K562 (cell line): ENCODE data around the gene OR4X1. TPM values are rescaled to one million over a fixed set of nuclear protein-coding genes. Genes with fewer than 3 reads are reported as not detected.

ENCODE experiments used
- ATAC-seq: fragments of 200-7000 bp; cut with Tn5 transposase; 3 replicates; pipeline ENCODE4 v1.9.1; 2020; ENCODE audit warnings: moderate library complexity
- BruUV-seq: library from RNA; stranded (reverse); fragments of 400-500 nt; replicated peaks from 2 replicates; lab custom pipeline; 2021; lab: Mats Ljungman, UMichigan
- CTCF ChIA-PET: fragments of 300-600 bp; formaldehyde crosslinking; extraction: SDS; loops from one replicate; lab custom pipeline; 2021; ENCODE audit warnings: low intra/inter-chr PET ratio; lab: Yijun Ruan, JAX
- POLR2A ChIA-PET: fragments of 300-600, 350-650 bp; sonication (Branson Sonifier 250); formaldehyde crosslinking; extraction: SDS; loops from one replicate; lab custom pipeline; 2021; ENCODE audit warnings: antibody characterized with exemption, inconsistent platforms; lab: Yijun Ruan, JAX
- DNase-seq, 4 experiments: peaks; one replicate each; pipeline versions ENCODE4 v3.0.0 to v3.0.0-alpha.2; 2011 to 2018; ENCODE audit warnings: low spot score in 3 of 4, mixed read lengths in 3 of 4; ENCODE audit errors: extremely low read depth in 1 of 4
- FAIRE-seq: peaks from 2 replicates; lab custom pipeline; 2011; peaks lifted over from hg19 to GRCh38; lab: Jason Lieb, UNC
- H2AFZ ChIP-seq: 2 replicates; pipeline ENCODE4 v1.6.0; 2011; ENCODE audit warnings: low read depth, low read length, control low read depth, inconsistent platforms
- H3K27ac ChIP-seq: fragments of 200-600 bp; 3 replicates; pipeline ENCODE4 v1.8.0; 2011; ENCODE audit warnings: low read depth, mild to moderate bottlenecking, control low read depth, inconsistent platforms, low read length, moderate library complexity, mixed read lengths; ENCODE audit errors: extremely low read depth
- H3K27me3 ChIP-seq, 2 experiments: fragments of 300-600 bp in 1 of 2; 2 replicates in 1 of 2; 3 replicates in 1 of 2; pipeline versions ENCODE4 v1.6.0 to v1.8.0; 2011; ENCODE audit warnings: inconsistent platforms in 2 of 2, low read length in 2 of 2, mild to moderate bottlenecking in 1 of 2, mixed read lengths in 1 of 2, moderate library complexity in 1 of 2; ENCODE audit not compliant: control insufficient read depth in 2 of 2, insufficient read depth in 2 of 2
- H3K36me3 ChIP-seq: fragments of 300-600 bp; 3 replicates; pipeline ENCODE4 v1.8.0; 2011; ENCODE audit warnings: mild to moderate bottlenecking, low read length, inconsistent platforms; ENCODE audit not compliant: control insufficient read depth, insufficient read depth
- H3K4me1 ChIP-seq, 2 experiments: fragments of 200-600 bp in 1 of 2; replicated peaks in 1 of 2; 2 replicates in 1 of 2; 3 replicates in 1 of 2; pipeline versions ENCODE4 v1.5.1 to v1.8.0; 2011; ENCODE audit warnings: inconsistent platforms in 2 of 2, low read length in 2 of 2, mild to moderate bottlenecking in 1 of 2, mixed read lengths in 1 of 2, moderate library complexity in 1 of 2; ENCODE audit not compliant: control insufficient read depth in 2 of 2, insufficient read depth in 2 of 2
- H3K4me2 ChIP-seq: 2 replicates; pipeline ENCODE4 v1.6.1; 2011; ENCODE audit warnings: low read length, control low read depth, inconsistent platforms, mixed read lengths; ENCODE audit not compliant: insufficient read depth
- H3K4me3 ChIP-seq: fragments of 200-600 bp; sonication (generic), shearing (Covaris generic); 2 replicates; pipeline ENCODE4 v1.5.1; 2016; ENCODE audit warnings: control low read depth, inconsistent platforms
- H3K79me2 ChIP-seq: fragments of 200-600 bp; 3 replicates; pipeline ENCODE4 v1.8.0; 2011; ENCODE audit warnings: low read length, inconsistent platforms; ENCODE audit not compliant: control insufficient read depth, insufficient read depth
- H3K9ac ChIP-seq, 2 experiments: 2 replicates each; pipeline versions ENCODE4 v1.6.0 to v1.6.1; 2011; ENCODE audit warnings: low read depth in 2 of 2, low read length in 2 of 2, control low read depth in 1 of 2, inconsistent platforms in 1 of 2, mild to moderate bottlenecking in 1 of 2, mixed read lengths in 1 of 2; ENCODE audit not compliant: insufficient read depth in 1 of 2
- H3K9me1 ChIP-seq: one replicate; pipeline ENCODE4 v1.6.0; 2011; ENCODE audit warnings: inconsistent platforms, mild to moderate bottlenecking, low read length, moderate library complexity; ENCODE audit not compliant: control insufficient read depth, insufficient read depth
- H3K9me3 ChIP-seq: replicated peaks from 2 replicates; pipeline ENCODE4 v1.5.1; 2011; ENCODE audit warnings: low read depth, low read length, inconsistent platforms; ENCODE audit not compliant: control insufficient read depth, insufficient read depth
- H4K20me1 ChIP-seq: replicated peaks from 2 replicates; pipeline ENCODE4 v1.6.1; 2011; ENCODE audit warnings: low read length, inconsistent platforms, mixed read lengths; ENCODE audit not compliant: control insufficient read depth, insufficient read depth
- COPS2 ChIP-seq: fragments of 450-650 bp; conservative IDR thresholded peaks from 2 replicates; pipeline ENCODE4 v1.6.1; 2016; ENCODE audit warnings: mild to moderate bottlenecking, moderate library complexity
- GATA2 ChIP-seq: sonication (generic); formaldehyde crosslinking; IDR thresholded peaks from 2 replicates; pipeline ENCODE4 v1.4.0; 2020; ENCODE audit warnings: mild to moderate bottlenecking, missing genetic modification reagents
- IRF1 ChIP-seq: sonication (generic); formaldehyde crosslinking; IDR thresholded peaks from 2 replicates; pipeline ENCODE4 v1.8.0; 2022; ENCODE audit warnings: missing genetic modification reagents, mild to moderate bottlenecking, borderline replicate concordance
- MAX ChIP-seq: sonication (generic); formaldehyde crosslinking; IDR thresholded peaks from 2 replicates; pipeline ENCODE4 v1.9.0; 2022; ENCODE audit warnings: mild to moderate bottlenecking, missing genetic modification reagents
- NONO ChIP-seq, 2 experiments: fragments of 200-400 bp in 1 of 2; fragments of 450-650 bp in 1 of 2; formaldehyde crosslinking in 1 of 2; IDR thresholded peaks; 2 replicates each; pipeline ENCODE4 v1.6.1; 2017; ENCODE audit warnings: low read depth in 2 of 2, mild to moderate bottlenecking in 2 of 2, moderate library complexity in 2 of 2, low read length in 1 of 2
- REST ChIP-seq, 2 experiments: fragments of 450-650 bp; formaldehyde crosslinking in 1 of 2; IDR thresholded peaks; 2 replicates each; pipeline versions ENCODE4 v1.4.0 to v1.6.1; 2014 to 2020; ENCODE audit warnings: mild to moderate bottlenecking in 2 of 2, borderline replicate concordance in 1 of 2, low read depth in 1 of 2
- ZNF224 ChIP-seq: sonication (generic); formaldehyde crosslinking; IDR thresholded peaks from 2 replicates; pipeline ENCODE4 v1.8.0; 2022; ENCODE audit warnings: mild to moderate bottlenecking, missing genetic modification reagents
- WGBS: fragments of 100-300 bp; shearing (Covaris generic); methylation state at CpG from one replicate; pipeline ENCODE4 v1.1.6; 2016; ENCODE audit warnings: low coverage, mixed read lengths; ENCODE audit not compliant: insufficient coverage; ENCODE audit errors: missing lambda C conversion rate; 5-methylcytosine and 5-hydroxymethylcytosine counted together
- in situ Hi-C: fragments of 300-500 bp; cut with MboI; formaldehyde crosslinking; loops from 4 replicates; pipeline ENCODE4 v1.15.0; 2018; ENCODE audit warnings: inconsistent platforms, mixed read lengths
- intact Hi-C: fragments of 100-400 bp; cut with micrococcal nuclease; formaldehyde crosslinking; loops from 2 replicates; pipeline ENCODE4 v1.14.2; 2022
- polyA plus RNA-seq, 8 experiments: library from polyadenylated mRNA; depleted of rRNA in 4 of 8; stranded (reverse) in 5 of 8; unstranded in 3 of 8; fragments of >200 nt; fragmentation: Nextera tagmentation in 2 of 8; fragmentation: Illumina TruSeq in 1 of 8; extraction: Ambion mirVana in 2 of 8; extraction: Trizol in 1 of 8; gene quantifications; 2 replicates each; pipeline versions ENCODE4 v1.2.1 to v1.2.3, GENCODE V29; 2011 to 2014; ENCODE audit warnings: inconsistent platforms in 1 of 8, missing spikeins in 1 of 8
- total RNA-seq, 7 experiments: library from RNA; depleted of rRNA in 6 of 7; stranded (reverse); fragments of >200 nt in 6 of 7; fragmentation: Illumina TruSeq in 2 of 7; extraction: Trizol in 2 of 7; gene quantifications; 2 replicates each; pipeline versions ENCODE4 v1.2.1 to v1.2.3, GENCODE V29; 2011 to 2021; ENCODE audit warnings: low replicate concordance in 1 of 7

Gene OR4X1
- total and polyA plus RNA-seq, 9 of the 15 experiments (the other 6 are each of a cell fraction or from before 2014, with no cell fraction given), result not detected

GRCh38 chr11:48270621-48271020 lies 7.0 kb downstream of the OR4X1 start:
- Histone ChIP-seq H3K9me3 (no peaks in the 10 kb centered on the region), H3K27ac (no peak overlapping the region), H3K4me1 (no peaks in the 10 kb centered on the region), H3K36me3 (no peaks in the 10 kb centered on the region), H2AFZ (no peak overlapping the region), H4K20me1 (no peaks in the 10 kb centered on the region), H3K79me2 (no peaks in the 10 kb centered on the region), H3K27me3 (no peaks in the 10 kb centered on the region), H3K9me1 (no peaks in the 10 kb centered on the region), H3K4me2 (no peak overlapping the region), H3K9ac (no peak overlapping the region)
- in situ Hi-C loops, result no loop called here
- POLR2A ChIA-PET, result no interaction called here
- BruUV-seq, result no TSS peak
- ATAC-seq (peak; percentile 49; the same call in 2 of the 3 replicates), DNase-seq (peak in 1 of 4 experiments; percentile 35)
- intact Hi-C loops, result no loop called here
- TF ChIP-seq NONO (IDR thresholded peaks at IDR 0.05; ENCODE audit: low read depth in 2 of 2, low read length in 1 of 2) (no peak), COPS2 (no peak), MAX (no peak), REST (IDR thresholded peaks at IDR 0.05; ENCODE audit: borderline replicate concordance) (no peak), REST (CRISPR knock-in tag; IDR thresholded peaks at IDR 0.05; ENCODE audit: low read depth) (no peak), GATA2 (CRISPR knock-in tag) (no peak), IRF1 (CRISPR knock-in tag) (no peak), ZNF224 (CRISPR knock-in tag) (no peak)
- TF ChIP-seq, all 486 proteins: peak for 0
- H3K4me3 ChIP-seq, result no peak overlapping the region
- CTCF ChIA-PET, result no interaction called here
- 0% methylated on average over 3 of the region's 3 CpGs for whole genome bisulfite sequencing
- no peak for FAIRE-seq
